ENCODE measurements around the gene SBNO2.

The SBNO2 gene

DNA sequence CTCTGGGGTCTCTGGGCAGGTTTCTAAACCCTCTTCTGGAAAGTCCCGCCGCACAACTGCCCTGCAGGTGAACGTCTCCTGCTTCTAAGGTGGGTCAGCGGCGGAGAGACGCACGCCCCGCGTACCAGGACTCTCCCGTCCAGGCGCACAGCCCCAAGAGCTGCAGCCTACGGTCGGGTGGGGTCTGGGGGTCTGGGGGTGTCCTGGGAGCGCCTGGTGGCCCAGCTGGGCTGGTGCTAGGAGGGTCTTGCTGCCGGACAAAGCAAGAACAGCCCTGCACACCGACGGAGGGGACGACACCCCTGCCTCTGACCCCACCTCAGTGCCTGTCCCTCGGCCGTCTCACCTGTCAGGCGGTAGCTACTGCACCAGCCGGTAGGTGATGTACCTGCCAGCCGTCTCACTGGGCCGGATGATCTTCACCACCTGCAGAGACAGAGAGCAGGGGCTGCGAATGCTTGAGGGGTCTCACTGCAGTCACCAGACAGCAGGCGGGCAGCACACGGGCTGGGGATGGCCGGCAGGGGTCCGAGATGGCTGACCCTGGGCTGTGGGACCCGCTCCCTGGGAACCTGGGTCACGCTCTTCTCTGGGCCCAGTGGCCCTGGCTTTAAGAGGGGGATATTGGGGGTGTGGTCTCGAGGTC lies 84.8 kb downstream of the SBNO2 start:
- no peak for DNase-seq (ENCODE audit: low read depth)

DNA sequence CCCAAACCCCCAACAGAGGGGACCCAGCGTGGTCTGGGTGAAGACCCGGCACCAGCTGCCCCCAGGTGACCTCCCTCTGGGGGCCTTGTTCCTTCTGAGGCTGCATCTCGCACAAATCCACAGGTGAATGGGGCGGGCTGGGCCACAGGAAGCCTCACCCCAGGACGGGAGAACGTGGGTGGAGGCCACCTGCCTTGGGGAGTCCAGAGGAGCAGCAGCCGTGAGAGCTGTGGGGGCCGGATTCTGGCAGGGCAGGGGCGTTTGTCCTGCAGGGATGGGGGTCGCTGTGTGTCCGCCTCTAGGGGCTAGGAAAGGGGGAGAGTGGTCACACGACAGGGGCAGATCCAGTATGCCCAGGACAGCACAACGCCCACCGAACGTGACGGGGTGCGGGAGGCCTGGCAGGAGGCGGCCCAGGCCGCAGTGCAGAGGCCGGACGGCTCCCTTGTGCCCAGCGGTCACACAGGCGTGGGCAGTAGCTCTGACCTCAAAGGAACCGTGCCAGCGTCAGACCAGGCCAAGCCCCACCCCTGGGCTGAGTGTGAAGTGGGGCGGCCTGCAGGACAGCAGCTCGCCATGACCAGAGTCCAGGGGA lies 85.6 kb downstream of the SBNO2 start:
- no peak for DNase-seq (ENCODE audit: low read depth)

- DNase-seq (ENCODE audit: low read depth): no peak
Observed at GRCh38 chr19:1087813-1088415, 86.2 kb downstream of the SBNO2 start.

GRCh38 chr19:1086613-1087012 lies 87.5 kb downstream of the SBNO2 start:
- no peak for DNase-seq (ENCODE audit: low read depth)

DNA sequence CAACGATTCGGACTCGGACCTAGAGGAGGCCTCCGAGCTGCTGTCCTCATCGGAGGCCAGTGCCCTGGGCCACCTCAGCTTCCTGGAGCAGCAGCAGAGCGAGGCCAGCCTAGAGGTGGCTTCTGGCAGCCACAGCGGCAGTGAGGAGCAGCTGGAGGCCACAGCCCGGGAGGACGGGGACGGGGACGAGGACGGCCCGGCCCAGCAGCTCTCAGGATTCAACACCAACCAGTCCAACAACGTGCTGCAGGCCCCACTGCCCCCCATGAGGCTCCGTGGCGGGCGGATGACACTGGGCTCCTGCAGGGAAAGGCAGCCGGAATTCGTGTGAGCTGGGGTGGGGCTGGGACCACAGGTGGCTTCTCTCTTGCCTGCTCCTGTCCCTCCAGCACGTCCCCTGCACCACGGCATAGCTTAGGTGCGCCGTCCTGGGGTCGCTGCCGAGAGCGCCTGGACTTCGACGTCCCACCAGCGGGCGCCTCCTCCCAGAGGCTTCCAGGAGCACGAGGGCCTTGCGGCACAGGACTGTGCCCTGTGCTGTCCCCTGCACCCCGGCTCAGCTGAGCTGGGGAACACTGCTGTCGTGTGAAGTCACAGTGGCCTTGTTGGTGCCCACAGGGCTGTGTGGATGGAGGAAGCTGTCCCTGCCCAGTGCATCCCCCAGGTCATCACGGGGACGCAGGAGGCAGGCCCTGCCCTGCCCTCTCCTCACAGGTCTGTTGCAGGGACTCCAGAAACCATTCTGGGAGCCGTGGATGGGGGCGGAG lies 88.2 kb downstream of the SBNO2 start:
- DNase-seq (ENCODE audit: low read depth): no peak

DNA sequence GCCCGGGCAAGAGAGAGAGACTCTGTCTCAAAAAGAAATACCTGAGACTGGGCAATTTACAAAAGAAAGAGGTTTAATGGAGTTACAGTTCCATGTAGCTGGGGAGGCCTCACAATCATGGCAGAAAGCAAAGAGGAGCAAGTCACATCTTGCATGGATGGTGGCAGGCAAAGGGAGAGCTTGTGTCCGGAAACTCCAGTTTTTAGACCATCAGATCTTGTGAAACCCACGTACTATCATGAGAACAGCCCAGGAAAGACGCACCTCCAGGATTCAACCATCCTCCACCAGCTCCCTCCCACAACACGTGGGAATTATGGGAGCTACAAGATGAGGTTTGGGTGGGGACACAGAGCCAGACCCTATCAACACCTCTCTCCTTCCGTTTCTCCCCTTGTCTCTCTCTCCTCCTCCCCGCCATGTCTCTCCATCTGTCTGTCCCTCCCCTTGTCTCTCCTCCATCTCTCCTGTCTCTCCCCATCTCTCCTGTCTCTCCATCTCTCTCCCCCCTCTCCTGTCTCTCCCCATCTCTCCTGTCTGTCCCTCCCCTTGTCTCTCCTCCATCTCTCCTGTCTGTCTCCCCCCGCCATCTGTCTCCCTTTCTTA lies 88.9 kb downstream of the SBNO2 start:
- no peak for DNase-seq (ENCODE audit: low read depth)

DNA sequence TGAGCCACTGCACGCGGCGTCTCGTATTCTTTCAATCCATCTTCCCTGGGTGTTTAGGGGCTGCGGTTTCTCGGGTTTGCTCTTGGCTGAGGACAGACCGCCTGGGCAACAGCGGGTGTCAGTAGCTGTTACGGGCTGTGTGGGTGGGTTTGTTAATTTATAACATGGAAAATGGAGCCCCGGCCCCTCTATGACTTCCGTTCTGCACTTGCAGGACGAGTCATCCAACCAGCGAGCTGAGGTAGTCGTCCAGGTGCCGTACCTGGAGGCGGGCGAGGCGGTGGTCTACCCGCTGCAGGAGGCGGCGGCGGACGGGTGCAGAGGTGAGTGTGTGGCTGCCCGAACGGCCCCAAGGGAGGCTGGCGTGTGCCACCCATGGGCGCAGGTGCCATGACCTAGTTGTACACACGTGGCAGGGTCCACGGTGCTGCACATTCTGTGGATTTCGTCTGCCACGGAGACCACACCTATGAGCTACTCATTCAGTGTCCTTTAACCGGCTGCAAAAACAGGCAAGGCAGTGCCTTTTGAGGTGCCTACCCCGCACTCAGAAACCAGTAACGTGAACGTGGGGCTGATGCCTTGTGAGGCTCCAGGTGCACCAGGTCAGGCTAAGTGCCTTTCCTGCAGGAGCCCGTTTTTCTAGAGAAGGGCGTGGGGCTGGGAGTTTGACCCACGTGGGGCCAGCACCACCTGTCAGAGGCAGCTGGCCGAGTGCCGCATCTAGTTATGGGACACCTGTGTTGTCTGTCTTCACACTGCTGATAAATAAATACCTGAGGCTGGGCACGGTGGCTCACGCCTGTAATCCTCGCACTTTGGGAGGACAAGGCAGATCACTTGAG lies 89.8 kb downstream of the SBNO2 start:
- DNase-seq (ENCODE audit: low read depth): no peak

- no peak for DNase-seq (ENCODE audit: low read depth)
Observed at GRCh38 chr19:1082928-1083816, 90.9 kb downstream of the SBNO2 start.

GRCh38 chr19:1082165-1082927 lies 91.7 kb downstream of the SBNO2 start:
- DNase-seq (ENCODE audit: low read depth): no peak

DNA sequence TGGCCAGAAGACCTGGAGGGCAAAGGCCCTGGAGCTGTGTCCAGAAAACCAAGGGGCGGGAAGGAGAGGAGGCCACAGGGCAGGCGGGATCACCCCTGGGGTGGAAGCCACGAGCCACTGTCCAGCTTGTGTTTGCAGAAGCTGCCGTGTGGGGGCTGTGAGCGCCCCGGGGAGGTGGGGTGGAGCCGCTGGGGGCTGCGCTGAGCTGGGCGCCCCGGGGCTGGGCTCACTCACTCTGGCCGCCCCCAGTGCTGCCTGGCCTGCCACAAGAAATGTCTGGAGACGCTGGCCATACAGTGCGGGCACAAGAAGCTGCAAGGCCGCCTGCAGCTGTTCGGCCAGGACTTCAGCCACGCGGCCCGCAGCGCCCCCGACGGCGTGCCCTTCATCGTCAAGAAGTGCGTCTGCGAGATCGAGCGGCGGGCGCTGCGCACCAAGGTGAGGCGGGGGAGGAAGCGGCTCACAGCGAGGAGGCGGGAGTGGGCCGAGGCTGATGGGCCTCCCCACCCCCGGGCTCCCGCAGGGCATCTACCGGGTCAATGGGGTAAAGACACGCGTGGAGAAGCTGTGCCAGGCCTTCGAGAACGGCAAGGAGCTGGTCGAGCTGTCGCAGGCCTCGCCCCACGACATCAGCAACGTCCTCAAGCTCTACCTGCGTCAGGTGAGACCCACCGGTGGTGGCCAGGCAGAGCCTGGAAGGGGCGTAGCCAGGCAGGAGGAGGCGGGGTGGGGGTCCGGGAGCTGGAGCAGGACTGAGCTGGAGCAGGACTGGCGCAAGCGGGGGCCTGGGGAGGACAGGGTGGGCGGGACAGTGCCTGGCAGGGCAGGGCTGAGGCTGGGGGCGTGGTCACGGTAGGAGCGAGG lies 92.5 kb downstream of the SBNO2 start:
- no peak for DNase-seq (ENCODE audit: low read depth)

DNA sequence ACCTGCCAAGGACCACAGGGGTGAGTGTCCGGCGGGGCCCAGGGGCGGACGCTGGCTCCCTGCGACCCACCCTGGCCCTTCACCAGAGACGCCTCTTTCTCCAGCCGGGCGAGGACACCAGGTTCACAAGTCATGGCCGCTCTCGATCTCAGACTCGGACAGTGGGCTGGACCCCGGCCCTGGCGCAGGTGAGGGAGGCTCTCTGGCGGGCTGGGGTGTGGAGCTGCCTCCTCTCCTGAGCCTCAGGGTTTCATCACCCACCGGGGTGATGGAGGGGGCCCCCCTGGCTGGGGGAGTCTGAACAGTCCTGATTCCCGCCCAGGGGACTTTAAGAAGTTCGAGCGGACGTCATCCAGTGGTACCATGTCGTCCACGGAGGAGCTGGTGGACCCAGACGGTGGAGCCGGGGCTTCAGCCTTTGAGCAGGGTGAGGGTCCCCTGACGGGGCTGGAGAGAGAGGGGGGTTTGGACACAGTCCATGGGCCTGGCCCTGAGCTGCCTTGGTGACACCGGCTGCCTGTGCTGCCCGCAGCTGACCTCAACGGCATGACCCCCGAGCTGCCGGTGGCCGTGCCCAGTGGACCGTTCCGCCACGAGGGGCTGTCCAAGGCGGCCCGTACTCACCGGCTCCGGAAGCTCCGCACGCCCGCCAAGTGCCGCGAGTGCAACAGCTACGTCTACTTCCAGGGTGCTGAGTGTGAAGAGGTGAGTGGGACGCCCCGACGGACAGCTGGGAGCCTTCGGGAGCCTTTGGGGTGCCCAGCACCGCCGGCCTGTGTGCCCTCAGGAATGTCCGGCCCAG lies 93.5 kb downstream of the SBNO2 start:
- DNase-seq (ENCODE audit: low read depth): no peak

DNA sequence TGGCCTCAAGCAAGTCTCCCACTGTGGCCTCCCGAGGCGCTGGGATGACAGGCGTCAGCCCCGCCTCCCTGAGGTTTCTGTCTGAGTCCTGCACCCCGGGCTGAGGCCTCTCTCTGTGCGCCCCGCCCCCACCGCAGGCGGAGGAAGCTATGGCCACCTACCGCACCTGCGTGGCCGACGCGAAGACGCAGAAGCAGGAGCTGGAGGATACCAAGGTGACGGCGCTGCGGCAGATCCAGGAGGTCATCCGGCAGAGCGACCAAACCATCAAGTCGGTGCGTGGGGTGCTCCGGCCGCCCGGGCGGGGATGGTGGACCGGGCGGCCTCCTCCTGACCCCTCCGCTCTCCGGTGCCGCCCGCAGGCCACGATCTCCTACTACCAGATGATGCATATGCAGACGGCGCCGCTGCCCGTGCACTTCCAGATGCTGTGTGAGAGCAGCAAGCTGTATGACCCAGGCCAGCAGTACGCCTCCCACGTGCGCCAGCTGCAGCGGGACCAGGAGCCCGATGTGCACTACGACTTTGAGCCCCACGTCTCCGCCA lies 94.4 kb downstream of the SBNO2 start:
- DNase-seq (ENCODE audit: low read depth): no peak

DNA sequence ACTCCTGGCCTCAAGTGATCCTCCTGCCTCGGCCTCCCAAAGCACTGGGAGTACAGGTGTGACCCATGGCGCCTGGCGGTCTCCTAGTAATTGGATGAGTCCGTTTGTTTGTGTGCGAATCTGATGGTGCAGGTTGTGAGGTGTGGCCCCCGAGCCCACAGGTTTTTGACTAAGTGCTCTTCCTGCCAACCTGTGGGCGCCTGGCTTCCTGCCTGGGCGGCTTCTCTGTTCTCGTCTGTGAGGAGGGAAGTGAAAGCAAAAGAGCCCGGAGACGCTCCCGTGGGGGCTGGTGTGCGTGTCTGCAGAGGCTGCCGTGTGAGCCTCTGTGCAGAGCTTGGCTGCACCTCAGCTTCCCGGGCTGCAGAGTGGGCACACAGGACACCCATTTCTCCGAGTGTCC lies 97.1 kb downstream of the SBNO2 start:
- DNase-seq (ENCODE audit: low read depth): no peak

- no peak for DNase-seq (ENCODE audit: low read depth)
Observed at GRCh38 chr19:1076046-1076386, 98.1 kb downstream of the SBNO2 start.

GRCh38 chr19:1074544-1075283 lies 99.4 kb downstream of the SBNO2 start:
- DNase-seq (ENCODE audit: low read depth): no peak

DNA sequence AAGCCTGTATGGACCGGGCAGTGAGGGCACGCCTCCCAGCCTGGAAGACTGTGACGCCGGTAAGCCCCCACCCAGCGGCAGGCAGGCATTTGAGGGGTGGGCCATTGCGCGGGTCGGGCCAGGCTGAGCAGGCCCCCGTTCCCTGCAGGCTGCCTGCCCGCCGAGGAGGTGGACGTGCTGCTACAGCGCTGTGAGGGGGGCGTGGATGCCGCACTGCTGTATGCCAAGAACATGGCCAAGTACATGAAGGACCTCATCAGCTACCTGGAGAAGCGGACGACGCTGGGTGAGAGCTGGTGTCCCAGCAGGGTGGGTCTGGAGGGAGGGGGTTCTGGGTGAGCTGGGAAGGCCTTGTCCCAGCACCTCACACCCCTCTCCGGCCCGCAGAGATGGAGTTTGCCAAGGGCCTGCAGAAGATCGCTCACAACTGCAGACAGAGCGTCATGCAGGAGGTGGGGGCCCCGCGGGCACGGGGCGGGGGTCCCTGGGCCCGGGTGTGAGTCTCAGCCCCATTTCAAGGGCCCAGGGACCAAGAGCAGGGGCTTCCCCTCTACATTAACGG lies 100.0 kb downstream of the SBNO2 start:
- no peak for DNase-seq (ENCODE audit: low read depth)

All from GM04504 (cell line).